Muscle layer of duodenum (tissue), 2 donors: Measurements from ENCODE around the gene ZBTB26.
"Not testable (repeated sequence)": the region's sequence is repeated elsewhere in the genome, so short reads cannot be mapped to it uniquely, and the experiment has no call there.

ENCODE experiments used
- H3K27ac ChIP-seq: one replicate; pipeline ENCODE4 v1.7.0; 2013; ENCODE audit warnings: mild to moderate bottlenecking, low read length
- H3K27me3 ChIP-seq: one replicate; pipeline ENCODE4 v1.7.0; 2013; ENCODE audit warnings: low read depth, mild to moderate bottlenecking, control low read depth, low read length
- H3K36me3 ChIP-seq, 2 donors: one replicate each; pipeline ENCODE4 v1.7.0; 2013; ENCODE audit warnings: low read length in 2 of 2, control low read depth in 1 of 2, mild to moderate bottlenecking in 1 of 2; ENCODE audit not compliant: insufficient read depth in 2 of 2, control insufficient read depth in 1 of 2
- H3K4me1 ChIP-seq, 2 donors: one replicate each; pipeline ENCODE4 v1.7.0; 2013; ENCODE audit warnings: low read length in 2 of 2, mild to moderate bottlenecking in 2 of 2, control low read depth in 1 of 2, moderate library complexity in 1 of 2; ENCODE audit not compliant: insufficient read depth in 2 of 2, control insufficient read depth in 1 of 2
- H3K4me3 ChIP-seq, 2 donors: one replicate each; pipeline ENCODE4 v1.7.0; 2013; ENCODE audit warnings: low read length in 2 of 2, low read depth in 1 of 2, mild to moderate bottlenecking in 1 of 2
- H3K9me3 ChIP-seq, 2 donors: one replicate each; pipeline ENCODE4 v1.7.0; 2013; ENCODE audit warnings: low read length in 2 of 2, control low read depth in 1 of 2, mild to moderate bottlenecking in 1 of 2; ENCODE audit not compliant: control insufficient read depth in 1 of 2
- donor health status: healthy.

ZBTB26 gene

GRCh38 chr9:122922713-122923112 is 8.6 kb downstream of the ZBTB26 start:
- no peak overlapping the region for H3K27ac ChIP-seq
- H3K27me3 ChIP-seq: no peaks in the 10 kb centered on the region
- H3K4me3 ChIP-seq: no peak overlapping the region
- no peaks in the 10 kb centered on the region for H3K4me1 ChIP-seq
- peaks cover 8 to 10% of the 10 kb centered on the region in 2 donors for H3K36me3 ChIP-seq
- no peaks in the 10 kb centered on the region for H3K9me3 ChIP-seq

DNA sequence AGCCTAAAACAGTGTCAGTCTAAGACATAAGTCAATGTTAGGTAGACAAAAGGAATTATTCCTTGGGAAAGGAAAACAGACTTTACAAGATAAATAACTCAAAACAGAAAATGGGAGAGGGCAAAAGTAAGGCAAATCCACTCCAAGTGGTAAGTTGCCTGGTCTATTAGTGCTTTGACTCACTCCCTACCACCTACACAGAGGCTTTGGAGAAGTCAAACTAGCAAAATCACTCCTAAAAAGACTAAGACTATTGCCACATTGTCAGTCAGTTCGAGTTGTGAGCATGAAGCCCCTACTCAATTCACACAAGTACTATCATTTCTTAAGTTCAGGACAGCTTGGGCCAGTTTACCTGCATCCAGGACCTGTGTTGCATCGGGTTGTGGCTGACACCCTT is 13.0 kb downstream of the ZBTB26 start:
- no peaks in the 10 kb centered on the region for H3K27me3 ChIP-seq
- H3K27ac ChIP-seq: no peak overlapping the region
- H3K4me1 ChIP-seq: no peaks in the 10 kb centered on the region
- H3K36me3 ChIP-seq: peaks cover 8 to 10% of the 10 kb centered on the region in 2 donors
- H3K4me3 ChIP-seq: no peak overlapping the region
- no peaks in the 10 kb centered on the region for H3K9me3 ChIP-seq

GRCh38 chr9:122912964-122913673 is 18.2 kb downstream of the ZBTB26 start, which contains the start of gene ZBTB6:
ZBTB6 (minus strand) TSS chr9:122913323; CDS start chr9:122912072, 1,251 bp downstream.
- Histone ChIP-seq H3K4me1 (peaks cover 0 to 13% of the 10 kb centered on the region in 2 donors), H3K4me3 (peak within 1 kb of the TSS; percentile 91 to 95), H3K27ac (peak within 1 kb of the TSS; percentile 89), H3K36me3 (peaks cover 14 to 18% of the 10 kb centered on the region in 2 donors), H3K27me3 (no peaks in the 10 kb centered on the region), H3K9me3 (no peaks in the 10 kb centered on the region)

- Histone ChIP-seq H3K4me1 (peaks cover 0 to 13% of the 10 kb centered on the region in 2 donors), H3K27me3 (no peaks in the 10 kb centered on the region), H3K36me3 (peaks cover 14 to 18% of the 10 kb centered on the region in 2 donors), H3K27ac (peak overlapping the region; percentile 89), H3K9me3 (no peaks in the 10 kb centered on the region), H3K4me3 (peak overlapping the region; percentile 91 to 95)
Measured at GRCh38 chr9:122912671-122912963, 18.7 kb downstream of the ZBTB26 start.

GRCh38 chr9:122906122-122906521 is 25.2 kb downstream of the ZBTB26 start:
- H3K36me3 ChIP-seq: peaks cover 11 to 19% of the 10 kb centered on the region in 2 donors
- H3K4me3 ChIP-seq, H3K27me3 ChIP-seq, H3K4me1 ChIP-seq, H3K27ac ChIP-seq, H3K9me3 ChIP-seq: not testable (repeated sequence)

DNA sequence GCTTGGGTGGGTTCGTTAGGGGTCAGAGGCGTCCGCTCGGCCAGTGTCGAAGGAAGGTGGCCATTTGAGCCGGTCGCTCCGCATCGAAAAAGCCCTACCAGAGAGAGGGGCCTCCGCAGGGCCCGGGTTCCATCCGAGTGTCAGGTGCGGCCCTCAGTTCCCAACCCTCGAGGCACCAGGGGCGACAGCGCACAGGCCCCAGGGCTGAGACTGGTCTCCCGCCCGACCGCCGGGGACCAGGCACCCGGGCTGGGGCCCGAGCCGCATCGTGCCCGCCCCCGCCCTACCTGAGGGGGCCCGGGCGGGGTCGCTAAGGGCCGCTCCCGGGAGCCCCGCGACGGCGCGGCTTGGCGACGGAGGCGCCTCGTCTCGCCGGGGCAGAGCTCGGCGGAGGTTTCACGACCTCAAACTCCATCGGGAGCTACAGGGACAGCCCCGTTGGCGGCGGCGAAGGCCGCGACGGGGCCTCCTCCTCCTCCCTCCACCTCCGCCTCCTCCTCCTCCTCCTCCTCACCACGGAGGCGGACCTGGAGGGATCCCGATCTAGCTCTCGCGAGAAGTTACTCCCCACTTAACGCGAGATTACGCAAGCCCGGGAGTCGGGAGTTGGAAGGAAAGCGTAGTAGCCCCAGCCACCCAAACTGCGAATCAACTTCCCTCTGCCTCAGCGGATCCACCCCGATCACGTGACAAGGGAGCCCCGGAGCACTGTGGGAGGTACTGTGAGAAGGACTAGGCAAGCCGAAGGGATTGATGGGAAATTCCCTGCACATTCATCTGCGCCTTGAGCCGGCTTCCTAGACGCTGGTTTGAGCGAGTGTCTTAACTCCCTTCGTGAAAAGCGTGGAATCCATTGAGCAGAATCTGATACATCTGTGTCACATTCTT is 26.2 kb downstream of the ZBTB26 start, which contains the start of gene RC3H2:
RC3H2 (minus strand) TSS at position 537 of the 888 bp plus-strand sequence. CDS start 7,850 bp downstream, outside the sequence.
- Histone ChIP-seq H3K4me3 (peak within 1 kb of the TSS; percentile 77 to 94), H3K9me3 (no peaks in the 10 kb centered on the region), H3K4me1 (peaks cover 9 to 10% of the 10 kb centered on the region in 2 donors), H3K27me3 (no peaks in the 10 kb centered on the region), H3K36me3 (peaks cover 4 to 9% of the 10 kb centered on the region in 2 donors), H3K27ac (peak within 1 kb of the TSS; percentile 97)

DNA sequence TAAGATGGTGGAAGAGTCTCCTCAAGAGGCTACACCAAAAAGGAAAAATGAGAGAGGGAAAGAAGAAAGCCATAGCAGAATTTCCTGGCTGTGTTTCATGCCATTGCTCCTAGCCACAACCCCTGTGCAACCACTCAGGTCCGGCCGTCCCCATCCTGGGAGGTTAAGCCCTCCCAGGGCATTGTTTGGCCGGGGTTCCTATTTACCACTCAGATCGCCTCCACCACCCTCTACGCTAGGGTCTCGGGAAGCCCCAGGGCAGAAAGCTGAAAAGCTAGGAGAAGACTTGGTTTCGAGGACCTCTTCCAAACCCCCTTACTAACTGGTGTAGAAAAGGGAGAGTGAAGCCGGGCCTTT is 26.9 kb downstream of the ZBTB26 start:
- H3K9me3 ChIP-seq: no peaks in the 10 kb centered on the region
- peak overlapping the region; percentile 77 to 94 for H3K4me3 ChIP-seq
- H3K36me3 ChIP-seq: peaks cover 2 to 9% of the 10 kb centered on the region in 2 donors
- H3K4me1 ChIP-seq: peaks cover 9 to 13% of the 10 kb centered on the region in 2 donors
- peak overlapping the region; percentile 97 for H3K27ac ChIP-seq
- no peaks in the 10 kb centered on the region for H3K27me3 ChIP-seq

DNA sequence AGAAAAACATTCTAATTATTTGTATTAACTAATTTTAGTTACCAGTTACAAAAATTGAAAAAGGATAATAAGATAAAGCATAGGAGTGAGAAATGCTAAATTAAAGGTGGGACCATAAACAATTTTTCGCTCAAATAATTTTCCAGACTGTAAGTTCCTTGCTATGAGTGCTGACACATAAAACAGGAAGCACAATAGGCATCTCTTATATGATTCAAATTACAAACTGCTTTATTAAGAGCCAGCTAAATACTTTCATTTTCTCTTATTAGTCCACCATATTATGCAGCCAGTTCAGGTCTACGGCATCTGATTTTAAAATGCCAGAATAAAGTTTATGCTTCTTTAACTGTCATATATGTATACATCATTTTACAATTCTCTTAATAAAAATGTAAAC is 30.5 kb downstream of the ZBTB26 start:
- Histone ChIP-seq H3K9me3 (no peaks in the 10 kb centered on the region), H3K27ac (peak overlapping the region; percentile 17), H3K4me1 (peaks cover 9 to 18% of the 10 kb centered on the region in 2 donors), H3K4me3 (peak overlapping the region in 1 of 2 donors; percentile 10), H3K27me3 (no peaks in the 10 kb centered on the region), H3K36me3 (peaks cover 5 to 17% of the 10 kb centered on the region in 2 donors)

GRCh38 chr9:122897969-122898368 is 33.3 kb downstream of the ZBTB26 start:
- no peak overlapping the region for H3K4me3 ChIP-seq
- no peak overlapping the region for H3K27ac ChIP-seq
- no peaks in the 10 kb centered on the region for H3K27me3 ChIP-seq
- H3K36me3 ChIP-seq: peaks cover 5 to 16% of the 10 kb centered on the region in 2 donors
- H3K4me1 ChIP-seq: peaks cover 2 to 18% of the 10 kb centered on the region in 2 donors
- no peaks in the 10 kb centered on the region for H3K9me3 ChIP-seq

GRCh38 chr9:122888480-122888879 is 42.8 kb downstream of the ZBTB26 start:
- Histone ChIP-seq H3K36me3 (peaks cover 21 to 44% of the 10 kb centered on the region in 2 donors), H3K4me3 (no peak overlapping the region), H3K9me3 (no peaks in the 10 kb centered on the region), H3K4me1 (no peaks in the 10 kb centered on the region), H3K27me3 (no peaks in the 10 kb centered on the region), H3K27ac (no peak overlapping the region)

- H3K4me1 ChIP-seq: no peaks in the 10 kb centered on the region
- no peak overlapping the region for H3K4me3 ChIP-seq
- H3K27me3 ChIP-seq: no peaks in the 10 kb centered on the region
- H3K27ac ChIP-seq: no peak overlapping the region
- H3K9me3 ChIP-seq: no peaks in the 10 kb centered on the region
- peaks cover 41 to 62% of the 10 kb centered on the region in 2 donors for H3K36me3 ChIP-seq
Measured at GRCh38 chr9:122883125-122883524, 48.2 kb downstream of the ZBTB26 start.
